ENCODE data around the gene CMSS1.

CMSS1 gene

GRCh38 chr3:100069472-100069871 lies 251.8 kb downstream of the CMSS1 start:
- DNase-seq: no peak

- no peak for DNase-seq
Observed at GRCh38 chr3:100072326-100073048, 254.8 kb downstream of the CMSS1 start.

GRCh38 chr3:100073049-100073713 lies 255.5 kb downstream of the CMSS1 start:
- DNase-seq: no peak

GRCh38 chr3:100073714-100074307 lies 256.1 kb downstream of the CMSS1 start:
- no peak for DNase-seq

DNA sequence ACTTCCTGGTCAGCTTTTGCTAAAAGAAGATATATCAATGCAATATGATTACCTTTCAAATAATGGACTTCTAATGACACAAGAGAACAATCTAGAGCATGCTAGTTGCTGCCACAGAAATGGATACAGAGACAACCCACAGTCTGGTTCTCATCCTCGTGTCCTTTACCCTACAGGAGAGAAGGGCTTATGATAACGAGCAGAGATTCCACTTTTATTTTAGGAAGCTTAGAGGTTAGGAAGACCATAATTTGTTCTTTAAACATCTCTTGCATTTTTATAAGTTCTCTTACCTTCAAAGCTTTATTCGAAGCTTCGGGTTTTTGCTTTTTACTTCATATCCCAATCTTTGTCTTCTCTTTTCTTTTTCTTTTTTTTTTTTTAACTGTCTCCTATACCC lies 257.5 kb downstream of the CMSS1 start:
- DNase-seq: no peak

- DNase-seq: no peak
Observed at GRCh38 chr3:100075851-100076730, 258.4 kb downstream of the CMSS1 start.

GRCh38 chr3:100076731-100077529 lies 259.3 kb downstream of the CMSS1 start:
- no peak for DNase-seq

DNA sequence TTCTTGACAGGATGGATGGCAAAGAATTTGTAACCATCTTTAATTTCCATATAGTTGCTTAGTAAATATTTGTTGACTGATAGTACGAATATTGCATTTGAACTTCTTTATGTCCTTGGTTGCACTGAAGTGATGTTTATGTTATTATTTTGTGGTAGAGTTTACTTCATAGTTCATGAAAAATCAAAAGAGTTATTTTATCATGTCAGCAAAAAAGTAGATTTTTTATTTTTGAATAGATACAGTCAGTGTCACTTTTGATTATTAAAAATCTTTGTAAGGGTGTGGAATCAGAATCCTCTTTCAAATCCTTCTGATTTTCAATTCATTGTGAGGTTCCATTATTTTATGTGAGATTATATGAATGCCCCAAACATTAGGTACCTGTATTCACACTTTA lies 261.7 kb downstream of the CMSS1 start:
- DNase-seq: no peak

GRCh38 chr3:100080573-100080972 lies 262.9 kb downstream of the CMSS1 start:
- no peak for DNase-seq

DNA sequence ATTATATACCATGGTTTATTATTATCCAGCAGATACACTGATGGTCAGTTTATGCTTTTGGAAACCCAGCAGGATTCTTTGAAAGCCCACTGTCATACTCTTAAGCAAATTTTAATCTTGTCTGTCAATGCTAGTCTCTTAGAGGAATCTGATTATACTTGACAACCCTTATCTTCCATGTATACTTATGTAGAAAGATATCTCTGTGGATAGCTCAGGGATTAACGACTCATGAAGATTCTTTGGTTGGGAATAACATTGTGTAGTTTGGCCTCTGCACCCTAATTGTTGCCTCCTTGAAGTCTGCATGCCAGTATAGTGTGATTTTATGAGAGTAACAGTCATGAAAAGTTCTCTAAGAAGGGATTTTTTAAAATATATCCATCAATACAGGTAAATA lies 263.6 kb downstream of the CMSS1 start:
- DNase-seq: no peak

GRCh38 chr3:100081986-100082692 lies 264.5 kb downstream of the CMSS1 start:
- DNase-seq: no peak

GRCh38 chr3:100082714-100083113 lies 265.1 kb downstream of the CMSS1 start:
- no peak for DNase-seq

DNA sequence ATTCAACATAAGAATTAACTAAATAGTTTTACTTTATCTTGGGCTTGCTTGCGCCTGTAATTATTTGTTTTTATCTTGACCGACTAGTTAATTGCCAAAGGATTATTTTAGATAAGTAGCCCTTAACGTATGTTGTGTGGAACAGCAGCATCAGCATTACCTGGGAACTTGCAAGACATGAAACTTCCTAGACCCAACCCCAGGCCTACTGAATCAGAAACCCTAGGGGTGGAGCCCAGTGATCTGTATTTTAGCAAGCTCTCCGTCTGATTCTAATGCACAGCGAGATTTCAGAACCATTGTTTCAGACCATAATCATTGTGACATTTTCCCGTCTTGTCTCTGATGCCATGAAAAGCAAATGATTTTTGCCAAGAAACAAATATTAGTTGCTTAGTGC lies 265.5 kb downstream of the CMSS1 start:
- DNase-seq: no peak

DNA sequence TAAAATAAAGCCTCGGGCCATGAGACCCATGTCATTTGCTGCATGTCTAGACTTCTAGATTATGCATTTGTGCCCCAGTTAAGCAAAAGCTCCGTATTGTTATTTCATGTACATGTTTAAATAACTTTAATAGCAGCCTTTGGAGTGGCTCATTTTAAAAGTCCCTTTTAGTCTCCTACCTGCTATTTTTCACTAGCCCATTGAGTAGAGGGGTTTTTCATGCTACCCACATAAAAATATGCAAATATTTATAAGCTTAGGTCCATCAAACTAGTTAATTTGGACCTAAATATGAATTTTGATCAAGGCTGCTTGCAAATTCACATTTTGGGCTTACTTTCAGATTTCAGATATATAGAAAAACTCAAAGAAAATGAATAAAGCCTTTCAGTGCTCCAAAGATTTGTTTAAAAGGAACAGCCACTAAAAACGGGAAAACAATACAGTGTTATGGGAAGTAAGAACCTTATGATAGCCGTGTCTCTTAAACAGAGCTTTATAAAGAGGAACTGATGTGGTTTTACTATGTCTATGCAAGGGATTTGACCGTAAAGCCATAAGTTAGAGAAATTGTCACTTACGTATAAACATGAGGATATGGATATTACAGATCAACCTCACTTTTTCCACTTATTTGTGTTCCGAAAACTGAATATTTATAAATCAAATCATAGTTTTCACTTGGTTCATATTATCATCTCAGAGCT lies 266.6 kb downstream of the CMSS1 start:
- no peak for DNase-seq

- no peak for DNase-seq
Observed at GRCh38 chr3:100086401-100086800, 268.7 kb downstream of the CMSS1 start.

- DNase-seq: no peak
Observed at GRCh38 chr3:100087198-100087597, 269.5 kb downstream of the CMSS1 start.

GRCh38 chr3:100088735-100089368 lies 271.2 kb downstream of the CMSS1 start:
- DNase-seq: no peak

GRCh38 chr3:100089812-100090668 lies 272.4 kb downstream of the CMSS1 start:
- no peak for DNase-seq

- DNase-seq: no peak
Observed at GRCh38 chr3:100090669-100091005, 273.0 kb downstream of the CMSS1 start.

DNA sequence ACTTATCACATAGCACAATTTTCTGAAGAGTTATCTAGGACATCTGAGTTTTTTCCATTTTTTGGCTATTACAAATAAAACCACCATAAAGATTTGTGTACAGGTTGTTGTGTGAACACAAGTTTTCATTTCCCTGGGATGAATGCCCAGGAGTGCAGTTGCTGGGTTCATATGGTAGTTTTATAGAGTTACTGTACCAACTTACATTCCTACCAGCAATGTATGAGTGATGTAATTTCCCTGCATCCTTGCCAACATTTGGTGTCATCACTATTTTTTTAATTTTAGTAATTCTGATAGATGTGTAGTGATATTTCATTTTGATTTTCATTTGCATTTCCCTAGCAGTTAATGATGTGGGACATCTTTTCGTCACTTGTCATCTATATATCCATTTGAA lies 276.2 kb downstream of the CMSS1 start:
- DNase-seq: no peak

All from cortex of kidney (tissue), 1 donor.